Limb (tissue), 2 donors: ENCODE data around the gene CFAP45.

Experiments used
- DNase-seq, 2 donors: peaks; one replicate each; pipeline ENCODE4 v3.0.0-alpha.2; 2016; ENCODE audit errors: extremely low spot score in 2 of 2

The CFAP45 gene, protein sequence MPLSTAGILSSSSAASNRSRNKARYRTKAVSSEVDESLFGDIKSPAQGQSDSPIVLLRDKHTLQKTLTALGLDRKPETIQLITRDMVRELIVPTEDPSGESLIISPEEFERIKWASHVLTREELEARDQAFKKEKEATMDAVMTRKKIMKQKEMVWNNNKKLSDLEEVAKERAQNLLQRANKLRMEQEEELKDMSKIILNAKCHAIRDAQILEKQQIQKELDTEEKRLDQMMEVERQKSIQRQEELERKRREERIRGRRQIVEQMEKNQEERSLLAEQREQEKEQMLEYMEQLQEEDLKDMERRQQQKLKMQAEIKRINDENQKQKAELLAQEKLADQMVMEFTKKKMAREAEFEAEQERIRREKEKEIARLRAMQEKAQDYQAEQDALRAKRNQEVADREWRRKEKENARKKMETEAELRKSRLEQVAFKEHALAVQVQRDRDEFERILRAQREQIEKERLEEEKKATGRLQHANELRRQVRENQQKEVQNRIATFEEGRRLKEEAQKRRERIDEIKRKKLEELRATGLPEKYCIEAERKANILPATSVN

GRCh38 chr1:159900086-159900680 is at the start of gene CFAP45:
Gene CFAP45, minus strand, starts transcription at chr1:159900165. Its CDS starts 67 bp downstream, at chr1:159900098.
- peak; percentile 74 to 86 for DNase-seq

DNA sequence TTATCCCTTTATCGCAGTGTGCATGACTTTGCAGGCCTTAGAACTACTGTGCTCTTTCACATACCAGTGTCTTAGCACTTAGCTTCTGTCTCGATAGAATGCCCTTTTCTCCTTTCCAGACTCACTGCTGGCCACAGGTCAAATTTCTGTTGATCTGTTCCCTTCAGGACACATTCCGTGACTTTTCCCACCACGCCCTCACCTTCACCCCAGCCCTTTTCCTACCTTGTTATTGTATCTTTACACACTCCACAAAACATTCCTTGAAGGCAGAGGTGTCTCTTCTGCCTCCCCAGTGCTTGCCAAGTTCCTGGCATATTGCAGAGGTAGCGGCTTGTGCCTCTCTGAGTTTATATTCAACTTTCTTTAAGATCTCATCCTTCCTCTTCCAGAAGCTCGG is 49.2 kb upstream of the CFAP45 start:
- DNase-seq: no peak

GRCh38 chr1:159947942-159948341 is 48.0 kb upstream of the CFAP45 start:
- no peak for DNase-seq

DNA sequence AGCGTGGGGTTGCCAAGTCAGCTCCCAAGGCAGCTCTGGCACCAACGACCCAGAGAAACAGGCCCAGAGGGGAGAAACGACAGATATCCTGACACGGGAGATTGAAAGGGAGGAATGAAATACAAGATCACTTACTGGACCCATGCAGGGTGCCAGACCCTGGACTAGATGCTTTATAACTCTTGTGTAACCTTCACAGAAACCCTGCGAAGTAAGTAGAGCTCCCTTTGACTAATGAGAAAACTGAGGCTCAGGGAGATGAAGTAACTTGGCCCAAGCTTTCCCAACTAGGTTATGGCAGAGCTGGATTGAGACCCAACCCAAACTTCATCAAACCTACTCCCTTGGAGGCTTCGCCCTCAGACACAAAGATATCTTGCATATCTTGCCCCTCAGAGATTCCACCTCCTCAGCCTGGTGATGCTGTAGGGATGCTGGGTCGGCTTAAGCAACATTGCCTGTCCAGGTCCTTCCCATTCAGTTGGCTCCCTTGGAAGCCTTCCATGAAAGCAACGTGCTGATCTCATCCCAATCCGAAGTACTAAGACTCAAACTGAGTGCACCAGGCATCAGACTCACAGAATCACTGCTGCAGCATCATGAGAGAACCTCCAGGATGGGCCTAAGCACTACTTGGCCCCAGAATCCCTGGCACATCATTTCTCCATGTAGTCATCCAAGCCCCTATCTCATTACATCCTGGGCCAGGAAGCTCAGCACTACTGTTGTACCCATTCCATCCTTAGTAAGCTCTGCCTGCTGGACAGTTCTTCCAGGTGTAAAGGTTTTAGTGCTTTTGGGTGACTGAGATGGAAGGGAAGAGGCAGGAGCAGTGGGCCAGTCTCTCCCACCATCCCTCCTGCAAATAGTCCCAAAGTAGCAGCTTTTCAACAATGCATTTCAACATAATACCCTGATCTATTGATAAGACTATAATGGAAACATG is 46.5 kb upstream of the CFAP45 start:
- no peak for DNase-seq

DNA sequence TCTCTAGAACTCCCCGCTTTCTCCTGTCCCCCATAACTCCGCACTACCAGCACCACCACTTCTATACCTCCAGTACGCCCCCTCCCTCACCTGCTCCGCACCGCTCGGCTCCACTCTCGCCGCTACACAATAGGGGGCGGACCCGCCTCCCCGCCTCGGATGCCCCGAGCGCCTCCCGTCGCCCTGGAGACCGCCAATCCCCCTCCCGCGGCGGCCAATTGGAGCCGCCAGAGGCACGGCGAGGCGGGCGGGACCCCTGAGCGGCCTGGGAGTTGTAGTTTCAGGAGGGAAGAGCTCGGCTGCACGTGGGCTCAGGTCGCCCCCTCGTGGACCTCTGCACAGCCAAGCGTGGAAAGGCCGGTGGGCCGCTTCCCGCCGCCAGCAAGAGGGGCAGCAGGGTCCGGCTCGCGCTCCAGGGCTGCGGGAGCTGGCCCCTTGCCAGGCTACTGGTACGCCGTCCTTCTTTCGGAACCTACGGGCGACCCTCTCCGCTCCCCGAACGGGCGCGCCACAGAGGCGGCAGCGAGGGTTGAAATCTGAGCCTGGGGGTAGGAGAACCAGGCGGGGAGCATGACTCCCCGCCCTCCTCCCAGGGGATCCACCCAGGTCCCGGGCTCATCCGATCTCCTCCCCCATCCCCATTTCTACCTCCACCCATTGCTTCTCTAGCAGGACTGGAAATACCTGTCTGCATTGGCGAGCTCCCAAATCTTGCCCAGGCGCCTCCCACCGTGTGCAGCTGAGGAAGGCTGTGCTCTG is 45.7 kb upstream of the CFAP45 start, which contains the start of gene IGSF9:
IGSF9 (minus strand) TSS at position 131 of the 759 bp plus-strand sequence. CDS start 2,159 bp downstream, outside the sequence.
- DNase-seq: peak; percentile 90 to 93

- peak in 1 of 2 donors; percentile 20 for DNase-seq
Observed at GRCh38 chr1:159944623-159945455, 44.9 kb upstream of the CFAP45 start.

- DNase-seq: peak in 1 of 2 donors; percentile 24
Observed at GRCh38 chr1:159943908-159944622, 44.1 kb upstream of the CFAP45 start.

DNA sequence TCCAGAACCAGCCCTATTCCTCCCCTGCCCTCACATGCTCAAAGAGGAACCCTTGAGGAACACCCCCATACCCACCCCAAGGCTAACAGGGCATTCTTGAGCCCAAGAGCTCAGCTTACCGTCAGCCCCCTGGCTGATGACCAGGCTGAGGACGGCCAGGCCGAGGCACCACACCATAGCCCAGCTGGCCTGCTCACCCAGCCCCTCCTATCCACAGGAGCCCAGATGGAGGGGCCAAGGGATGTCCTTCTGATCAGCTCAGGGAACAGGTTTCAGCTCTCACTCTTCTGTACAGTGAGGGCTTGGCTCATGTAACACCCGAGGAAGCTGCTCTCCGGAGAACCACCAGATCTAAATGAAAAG is 43.3 kb upstream of the CFAP45 start:
- peak in 1 of 2 donors; percentile 23 for DNase-seq

DNA sequence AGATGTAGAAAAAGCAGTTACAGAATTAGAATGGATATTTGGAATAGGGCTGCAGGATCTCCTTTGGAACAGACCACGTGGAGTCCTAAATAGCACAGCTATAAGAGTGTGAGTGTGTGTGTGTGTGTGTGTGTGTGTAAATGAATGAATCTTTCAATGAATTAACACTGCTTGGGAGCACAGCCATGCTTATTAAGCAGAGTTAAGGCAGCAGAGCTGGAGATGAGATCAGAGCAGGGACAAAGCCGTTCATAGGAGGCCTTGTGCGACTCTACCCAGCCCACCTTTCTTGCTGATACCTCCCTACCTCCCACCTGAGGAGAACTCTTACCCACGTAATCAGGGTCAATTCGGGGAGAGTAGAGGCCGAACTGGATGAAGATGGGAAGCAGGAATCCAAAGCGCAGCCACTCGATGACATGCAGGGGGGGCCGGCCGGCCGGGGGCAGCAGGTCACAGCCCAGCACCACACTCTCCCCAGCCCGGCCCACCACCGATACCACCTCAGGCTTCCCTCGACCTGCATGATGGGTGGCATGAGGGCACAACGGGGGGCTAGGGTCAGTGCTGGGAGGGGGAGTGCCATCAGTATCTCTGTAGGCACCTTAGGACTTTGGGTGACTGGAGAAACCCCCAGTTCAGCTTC is 42.8 kb upstream of the CFAP45 start:
- DNase-seq: peak in 1 of 2 donors; percentile 24

DNA sequence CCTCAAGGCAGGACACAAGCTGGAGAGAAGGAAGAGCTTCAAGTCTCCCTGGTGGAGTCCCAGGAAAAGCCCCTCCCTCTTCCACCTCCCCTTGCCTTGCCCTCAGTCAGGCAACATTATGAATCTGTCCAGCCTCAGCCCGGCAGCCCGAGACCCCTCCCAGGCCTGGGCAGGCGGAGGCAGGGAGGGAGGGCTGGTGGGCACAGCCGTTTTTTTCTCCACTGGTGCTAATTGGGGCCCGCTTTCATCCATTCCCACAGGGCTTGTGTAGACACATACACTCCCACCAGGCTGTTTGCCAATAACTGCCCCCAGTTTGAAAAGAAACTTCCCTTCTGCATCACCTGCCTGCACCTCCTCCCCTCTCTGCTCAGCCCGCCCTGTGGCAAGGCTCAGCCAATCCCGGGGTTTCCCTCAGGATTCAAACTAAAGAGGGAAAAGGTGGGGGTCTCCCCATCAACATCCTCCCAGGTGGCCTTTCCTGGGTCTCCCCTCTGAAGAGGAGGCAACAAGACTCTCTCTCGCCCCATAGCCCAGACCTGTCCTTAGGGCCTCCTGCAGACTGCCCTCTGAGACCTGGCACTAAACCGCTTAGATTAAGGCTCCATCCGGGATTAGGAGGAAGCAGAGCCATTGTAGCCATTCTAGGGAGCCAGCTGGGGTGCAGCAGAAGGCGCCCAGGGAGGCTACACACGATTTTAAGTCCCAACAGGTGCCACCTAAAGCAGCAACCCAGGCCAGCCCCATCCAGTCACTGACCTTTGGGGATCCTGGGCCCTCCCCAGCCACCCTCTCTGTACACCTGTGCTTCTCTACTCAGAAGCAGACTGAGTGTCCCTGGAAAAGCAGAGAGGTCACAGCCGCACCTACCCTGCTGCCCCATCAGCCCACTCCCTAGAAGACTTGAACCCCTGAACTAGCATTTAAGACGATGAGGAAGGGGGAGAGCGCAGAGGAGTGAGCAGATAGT is 41.9 kb upstream of the CFAP45 start:
- peak in 1 of 2 donors; percentile 34 for DNase-seq

DNA sequence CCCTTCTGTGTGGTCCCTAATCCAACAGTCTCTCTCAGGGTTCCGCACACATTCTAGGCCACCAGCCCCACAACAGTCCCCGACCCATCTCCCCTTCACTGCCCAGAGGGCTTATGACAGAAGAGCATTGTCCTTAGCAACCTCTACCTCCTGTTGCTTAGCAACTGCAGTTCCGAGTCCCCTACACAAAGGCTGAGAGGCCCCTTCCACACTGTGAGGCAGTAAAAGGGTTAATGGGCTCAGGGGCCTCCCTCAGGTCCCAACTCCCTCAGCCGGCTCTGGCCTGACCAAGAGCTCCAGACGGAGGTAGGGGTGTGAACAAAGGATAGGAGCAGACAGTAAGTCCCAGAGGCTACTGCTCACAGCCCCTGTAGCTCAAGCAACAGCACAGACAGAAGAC is 41.2 kb upstream of the CFAP45 start:
- DNase-seq: no peak

DNA sequence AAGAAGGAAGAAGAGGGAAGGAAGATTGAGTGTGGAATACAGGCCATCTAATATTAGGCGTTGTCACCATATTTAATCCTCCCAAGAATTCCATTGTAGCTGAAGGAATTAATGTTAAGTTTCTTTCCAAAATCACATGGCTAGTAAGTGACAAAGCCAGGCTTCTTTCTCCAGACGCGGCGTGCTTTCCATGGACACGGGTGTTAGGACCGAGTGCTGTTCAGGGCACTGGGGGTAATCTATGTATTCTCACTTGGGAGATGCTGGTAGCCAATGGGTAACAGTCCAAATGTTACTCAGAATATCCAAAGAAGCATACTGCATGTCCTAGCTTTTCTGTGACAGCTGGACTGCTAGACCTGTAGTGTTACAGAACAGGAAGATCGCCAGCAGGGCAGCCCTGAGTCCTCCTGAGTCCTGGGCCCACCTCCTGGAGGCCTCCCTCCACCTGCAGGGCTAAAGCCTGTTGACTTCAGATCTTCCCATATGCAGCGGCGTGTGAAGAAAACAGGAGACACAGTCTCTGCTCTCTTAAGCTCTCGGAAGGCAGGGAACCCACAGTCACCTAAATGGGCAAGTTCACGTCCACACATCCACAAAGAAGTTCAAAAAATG is 40.1 kb upstream of the CFAP45 start:
- no peak for DNase-seq

DNA sequence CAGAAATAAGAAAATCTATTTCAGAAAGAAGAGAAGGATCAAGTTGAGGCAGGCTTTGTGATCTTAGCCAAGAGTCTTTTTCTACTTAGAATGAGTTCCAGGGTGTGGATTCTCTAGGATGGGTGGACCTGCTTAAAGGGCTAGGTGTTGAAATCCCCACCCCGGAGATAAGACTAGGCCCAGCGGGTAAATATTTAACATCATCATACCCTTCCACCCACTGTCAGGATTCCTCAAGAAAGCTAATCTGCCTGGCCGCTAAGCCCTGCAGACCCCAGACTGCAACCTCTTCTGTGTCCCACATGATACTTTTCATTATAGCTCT is 39.7 kb upstream of the CFAP45 start:
- DNase-seq: no peak

DNA sequence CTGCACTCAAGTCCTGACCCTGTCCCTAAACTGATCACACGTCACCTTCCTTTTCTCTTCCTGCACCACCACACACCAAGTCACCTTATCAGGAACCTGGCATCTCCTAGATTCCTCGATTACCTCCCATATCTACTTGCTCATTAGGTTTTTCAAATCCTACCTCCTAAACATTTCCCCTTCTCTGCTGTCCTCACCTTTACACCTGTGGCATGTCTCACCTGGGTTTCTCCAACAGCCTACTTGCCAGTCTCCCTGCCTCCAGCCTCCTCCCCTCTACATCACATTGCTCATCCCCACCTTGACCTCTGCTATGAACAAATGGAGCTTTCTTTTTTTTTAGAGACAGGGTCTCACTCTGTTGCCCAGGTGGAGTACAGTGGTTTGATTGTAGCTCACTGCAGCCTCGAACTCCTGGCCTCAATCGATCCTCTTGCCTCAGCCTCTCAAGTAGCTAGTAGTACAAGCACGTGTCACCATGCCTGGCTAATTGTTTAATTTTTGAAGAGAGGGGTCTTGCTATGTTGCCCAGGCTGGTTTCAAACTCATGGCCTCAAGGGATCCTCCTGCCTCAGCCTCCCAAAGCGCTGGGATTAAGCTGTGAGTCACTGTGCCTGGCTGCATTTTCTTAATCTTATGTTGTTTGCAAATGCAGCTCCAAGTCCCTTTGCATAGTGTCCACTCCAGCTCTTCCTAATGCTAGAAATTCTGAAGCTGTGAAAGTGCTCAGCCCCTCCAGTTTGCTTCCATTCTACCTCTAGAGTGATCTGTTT is 39.1 kb upstream of the CFAP45 start:
- no peak for DNase-seq

DNA sequence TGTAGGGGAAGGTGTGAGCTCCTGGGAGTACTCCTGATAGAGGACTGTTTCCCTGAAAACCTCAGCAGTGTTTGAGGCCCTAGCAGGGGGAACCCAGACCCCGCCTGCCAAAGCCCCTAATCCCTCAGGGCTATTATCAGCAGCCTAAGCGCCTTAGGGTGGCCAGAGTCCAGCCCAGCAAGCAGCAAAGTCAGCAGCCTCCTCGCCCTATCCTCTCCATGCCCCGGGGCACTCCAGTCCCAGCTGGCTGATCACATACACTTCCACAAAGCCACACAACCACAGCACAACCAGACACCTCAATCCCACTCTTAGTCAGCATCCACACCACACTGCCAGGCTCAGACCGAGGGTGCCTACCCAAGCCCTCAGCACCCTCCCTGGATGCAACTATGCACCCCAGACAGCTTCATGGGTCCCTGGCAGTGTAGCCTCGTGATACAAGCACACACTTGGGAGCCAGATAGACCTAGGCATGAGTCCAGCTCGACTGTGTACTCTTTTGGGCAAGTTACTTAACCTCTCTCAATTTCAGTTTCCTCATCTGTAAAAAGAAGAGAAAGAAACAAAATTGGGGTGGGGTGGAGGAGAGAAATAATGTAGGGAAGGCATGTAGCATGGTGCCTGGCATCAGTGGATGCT is 38.4 kb upstream of the CFAP45 start:
- DNase-seq: no peak
